Erythroblast (primary cell): ENCODE results near the gene NFIX.

Experiments used
- GATA1 ChIP-seq: IDR thresholded peaks from 2 replicates; pipeline ENCODE4 v1.6.1; 2011; ENCODE audit warnings: low read depth, mild to moderate bottlenecking, control low read depth, low read length, moderate library complexity
- POLR2A ChIP-seq: IDR thresholded peaks from 2 replicates; pipeline ENCODE4 v1.6.1; 2011; ENCODE audit warnings: mild to moderate bottlenecking, low read length

DNA sequence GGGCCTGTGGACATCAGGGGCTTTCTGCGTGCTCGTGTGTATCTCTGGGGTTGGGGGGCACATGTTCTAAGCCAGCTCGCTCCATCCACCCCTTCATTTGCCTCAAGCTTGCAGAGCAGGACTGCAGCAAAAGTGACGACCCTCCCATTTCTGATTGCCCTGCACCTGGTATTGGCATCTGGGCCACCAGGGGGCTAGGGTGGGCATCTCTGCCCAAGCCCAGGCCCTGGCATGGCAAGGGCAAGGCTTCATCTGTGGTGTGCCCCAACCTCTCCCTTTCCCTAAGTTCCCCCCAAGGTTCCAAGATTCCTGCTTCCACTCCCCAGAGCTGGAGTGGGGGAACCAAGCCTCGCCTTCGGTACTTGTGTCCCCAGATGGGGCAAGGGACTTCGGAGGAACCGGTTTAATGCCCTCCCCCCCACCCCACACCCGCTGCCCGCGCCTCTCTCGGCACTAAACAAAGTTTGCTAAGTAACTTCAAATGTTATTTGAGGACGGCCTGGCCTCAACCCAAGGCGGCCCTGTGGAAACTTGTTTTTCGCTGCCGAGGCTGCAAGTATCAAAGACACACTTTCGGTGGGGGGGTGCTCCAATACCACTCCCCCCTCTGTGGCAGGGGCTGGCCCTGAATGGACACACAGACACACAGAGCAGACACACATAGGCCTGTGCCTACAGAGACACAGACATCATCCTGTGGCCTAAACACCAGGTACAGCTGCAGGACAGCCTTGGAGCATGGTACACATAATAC is 12.2 kb downstream of the NFIX start:
- TF ChIP-seq POLR2A (no peak), GATA1 (no peak)
